H1 (cell line): ENCODE measurements around the gene GATA5. TPM values are rescaled to one million over a fixed set of nuclear protein-coding genes. Genes with fewer than 3 reads are reported as not detected.

Experiments used
- CTCF ChIA-PET: fragments of 300-600 bp; sonication (Branson Sonifier 250); formaldehyde crosslinking; loops from one replicate; lab custom pipeline; 2021; ENCODE audit not compliant: partially characterized antibody; lab: Charles Lee
- POLR2A ChIA-PET: fragments of 300-600 bp; sonication (Branson Sonifier 250); formaldehyde crosslinking; loops from one replicate; lab custom pipeline; 2021; ENCODE audit warnings: inconsistent platforms; ENCODE audit not compliant: partially characterized antibody; lab: Charles Lee
- DNase-seq, 2 experiments: peaks; one replicate each; pipeline versions ENCODE4 v3.0.0 to v3.0.0-alpha.2; 2010 to 2022; ENCODE audit warnings: low spot score in 2 of 2, low read depth in 1 of 2, mixed read lengths in 1 of 2
- FAIRE-seq: peaks from 2 replicates; lab custom pipeline; 2011; peaks lifted over from hg19 to GRCh38; lab: Jason Lieb, UNC
- H2AFZ ChIP-seq: 2 replicates; pipeline ENCODE4 v1.8.1; 2012; ENCODE audit warnings: low read length, inconsistent platforms
- H2AK5ac ChIP-seq: 2 replicates; pipeline ENCODE4 v1.6.1; 2013; ENCODE audit warnings: low read depth, low read length
- H2BK120ac ChIP-seq: replicated peaks from 2 replicates; pipeline ENCODE3; 2013; ENCODE audit warnings: low read depth, low read length, inconsistent platforms
- H2BK12ac ChIP-seq: 2 replicates; pipeline ENCODE4 v1.6.1; 2013; ENCODE audit warnings: low read depth, low read length
- H2BK15ac ChIP-seq: 2 replicates; pipeline ENCODE4 v1.6.1; 2013; ENCODE audit warnings: low read length
- H2BK20ac ChIP-seq: 2 replicates; pipeline ENCODE4 v1.6.1; 2013; ENCODE audit warnings: low read length
- H2BK5ac ChIP-seq: 2 replicates; pipeline ENCODE4 v1.6.1; 2013; ENCODE audit warnings: low read depth, low read length
- H3K14ac ChIP-seq: 2 replicates; pipeline ENCODE4 v1.6.1; 2013; ENCODE audit warnings: inconsistent platforms; ENCODE audit not compliant: insufficient read length
- H3K18ac ChIP-seq: 2 replicates; pipeline ENCODE4 v1.6.1; 2013; ENCODE audit warnings: low read length; ENCODE audit errors: extremely low read depth
- H3K23ac ChIP-seq: 2 replicates; pipeline ENCODE4 v1.6.1; 2013; ENCODE audit warnings: inconsistent platforms; ENCODE audit not compliant: insufficient read length
- H3K23me2 ChIP-seq: 2 replicates; pipeline ENCODE4 v1.6.1; 2013; ENCODE audit warnings: low read depth, low read length
- H3K27ac ChIP-seq: 2 replicates; pipeline ENCODE4 v1.6.1; 2011; ENCODE audit warnings: low read depth, low read length, inconsistent platforms
- H3K27me3 ChIP-seq, 4 experiments: replicated peaks in 1 of 4; 1 replicate in 1 of 4; 2 replicates in 3 of 4; pipeline versions ENCODE4 v1.6.1 to v1.8.1; 2011 to 2013; ENCODE audit warnings: low read length in 3 of 4, mild to moderate bottlenecking in 3 of 4, inconsistent platforms in 2 of 4, mixed read lengths in 2 of 4, moderate library complexity in 1 of 4; ENCODE audit not compliant: control insufficient read depth in 3 of 4, insufficient read depth in 3 of 4; ENCODE audit errors: extremely low read depth in 1 of 4
- H3K36me3 ChIP-seq, 4 experiments: 2 replicates each; pipeline versions ENCODE4 v1.6.1 to v1.8.1; 2011 to 2013; ENCODE audit warnings: mild to moderate bottlenecking in 4 of 4, low read length in 3 of 4, moderate library complexity in 2 of 4, control low read depth in 1 of 4, inconsistent platforms in 1 of 4; ENCODE audit not compliant: insufficient read depth in 4 of 4, control insufficient read depth in 2 of 4
- H3K4ac ChIP-seq: replicated peaks from 2 replicates; pipeline ENCODE3; 2013; ENCODE audit warnings: low read length, low read depth, mixed read lengths, inconsistent platforms; ENCODE audit not compliant: insufficient read length
- H3K4me1 ChIP-seq, 4 experiments: replicated peaks in 1 of 4; 1 replicate in 1 of 4; 2 replicates in 3 of 4; pipeline versions ENCODE4 v1.6.1 to v1.8.1; 2011 to 2013; ENCODE audit warnings: low read length in 3 of 4, inconsistent platforms in 2 of 4, mixed read lengths in 1 of 4; ENCODE audit not compliant: insufficient read depth in 4 of 4, control insufficient read depth in 3 of 4
- H3K4me2 ChIP-seq, 2 experiments: 2 replicates each; pipeline versions ENCODE4 v1.6.1 to v1.8.1; 2011 to 2013; ENCODE audit warnings: low read depth in 2 of 2, low read length in 2 of 2, control low read depth in 1 of 2, inconsistent platforms in 1 of 2, mild to moderate bottlenecking in 1 of 2; ENCODE audit not compliant: insufficient read depth in 1 of 2
- H3K4me3 ChIP-seq, 4 experiments: fragments of 200-600, 300-600 bp in 1 of 4; sonication (generic), shearing (Covaris generic), sonication (Bioruptor Twin) in 1 of 4; 2 replicates each; pipeline versions ENCODE4 v1.5.1 to v1.8.1; 2011 to 2016; ENCODE audit warnings: low read length in 4 of 4, low read depth in 3 of 4, control low read depth in 2 of 4, inconsistent platforms in 2 of 4, mild to moderate bottlenecking in 2 of 4, mixed read lengths in 1 of 4, moderate library complexity in 1 of 4; ENCODE audit not compliant: insufficient read depth in 2 of 4; ENCODE audit errors: extremely low read depth in 1 of 4
- H3K56ac ChIP-seq: replicated peaks from 2 replicates; pipeline ENCODE3; 2013; ENCODE audit warnings: low read depth, mild to moderate bottlenecking, mixed read lengths, low read length, inconsistent platforms; ENCODE audit not compliant: insufficient read length
- H3K79me1 ChIP-seq: 2 replicates; pipeline ENCODE4 v1.6.1; 2013; ENCODE audit warnings: low read depth, low read length, control low read depth
- H3K79me2 ChIP-seq, 2 experiments: 2 replicates each; pipeline versions ENCODE4 v1.6.1 to v1.8.1; 2012 to 2013; ENCODE audit warnings: low read length in 2 of 2, mild to moderate bottlenecking in 2 of 2, inconsistent platforms in 1 of 2; ENCODE audit not compliant: insufficient read depth in 2 of 2, control insufficient read depth in 1 of 2
- H3K9ac ChIP-seq, 4 experiments: replicated peaks in 1 of 4; 1 replicate in 1 of 4; 2 replicates in 3 of 4; pipeline versions ENCODE4 v1.6.1 to v1.8.1; 2011 to 2013; ENCODE audit warnings: low read depth in 3 of 4, low read length in 3 of 4, control low read depth in 2 of 4, mild to moderate bottlenecking in 2 of 4, moderate library complexity in 2 of 4, inconsistent platforms in 1 of 4; ENCODE audit errors: extremely low read depth in 1 of 4
- H3K9me3 ChIP-seq, 2 experiments: 2 replicates each; pipeline versions ENCODE4 v1.6.1 to v1.8.1; 2012 to 2013; ENCODE audit warnings: mild to moderate bottlenecking in 2 of 2, moderate library complexity in 2 of 2, control low read depth in 1 of 2, inconsistent platforms in 1 of 2, low read depth in 1 of 2, low read length in 1 of 2, mixed read lengths in 1 of 2; ENCODE audit not compliant: insufficient read depth in 2 of 2
- H4K20me1 ChIP-seq, 2 experiments: replicated peaks in 1 of 2; 2 replicates each; pipeline versions ENCODE3 to v1.8.1; 2011 to 2013; ENCODE audit warnings: inconsistent platforms in 2 of 2, low read length in 2 of 2, mild to moderate bottlenecking in 1 of 2; ENCODE audit not compliant: insufficient read depth in 2 of 2, control insufficient read depth in 1 of 2
- H4K5ac ChIP-seq: 2 replicates; pipeline ENCODE4 v1.6.1; 2013; ENCODE audit warnings: low read length, low read depth, mixed read lengths, inconsistent platforms; ENCODE audit not compliant: insufficient read length
- H4K8ac ChIP-seq: 2 replicates; pipeline ENCODE4 v1.8.0; 2013; ENCODE audit warnings: mild to moderate bottlenecking, moderate library complexity, low read length, inconsistent platforms; ENCODE audit not compliant: insufficient read depth; ENCODE audit errors: extremely low read depth
- H4K91ac ChIP-seq: replicated peaks from 2 replicates; pipeline ENCODE3; 2013; ENCODE audit warnings: low read length, mixed read lengths, inconsistent platforms; ENCODE audit not compliant: insufficient read length
- CTBP2 ChIP-seq: IDR thresholded peaks from 2 replicates; pipeline ENCODE4 v1.7.0; 2011; ENCODE audit warnings: borderline replicate concordance, mild to moderate bottlenecking, moderate library complexity, mixed read lengths, low read length; ENCODE audit not compliant: insufficient read depth, insufficient read length
- EGR1 ChIP-seq: IDR thresholded peaks from 2 replicates; pipeline ENCODE4 v1.6.1; 2011; ENCODE audit warnings: low read depth, low read length, borderline replicate concordance
- HDAC2 ChIP-seq, 2 experiments: fragments of 300-600 bp in 1 of 2; sonication (generic) in 1 of 2; IDR thresholded peaks; 2 replicates each; pipeline ENCODE4 v1.6.1; 2011 to 2012; ENCODE audit warnings: low read depth in 2 of 2, low read length in 2 of 2, mild to moderate bottlenecking in 2 of 2, moderate library complexity in 2 of 2, borderline replicate concordance in 1 of 2, inconsistent platforms in 1 of 2
- HDAC6 ChIP-seq: IDR thresholded peaks from one replicate; pipeline ENCODE4 v1.7.1; 2012; ENCODE audit warnings: low read depth, mild to moderate bottlenecking, inconsistent platforms, low read length, moderate library complexity
- NRF1 ChIP-seq: IDR thresholded peaks from 2 replicates; pipeline ENCODE4 v1.6.1; 2011; ENCODE audit warnings: mild to moderate bottlenecking, low read depth, low read length, improper control_type of control experiment
- PHF8 ChIP-seq: fragments of 200-600 bp; sonication (generic); conservative IDR thresholded peaks from 2 replicates; pipeline ENCODE4 v1.7.1; 2012; ENCODE audit warnings: low read depth, mild to moderate bottlenecking, inconsistent platforms, low read length, moderate library complexity
- RFX5 ChIP-seq: IDR thresholded peaks from 2 replicates; pipeline ENCODE4 v1.6.1; 2011; ENCODE audit warnings: low read depth, low read length, improper control_type of control experiment, borderline replicate concordance
- TAF1 ChIP-seq: IDR thresholded peaks from 2 replicates; pipeline ENCODE4 v1.6.1; 2011; ENCODE audit warnings: mild to moderate bottlenecking, low read depth, low read length
- TAF7 ChIP-seq: optimal IDR thresholded peaks from 2 replicates; pipeline ENCODE3; 2011; ENCODE audit warnings: low read depth, mild to moderate bottlenecking, inconsistent platforms, low read length, moderate library complexity, borderline replicate concordance
- TCF12 ChIP-seq: IDR thresholded peaks from 2 replicates; pipeline ENCODE4 v1.6.1; 2011; ENCODE audit warnings: low read depth, mild to moderate bottlenecking, low read length
- YY1 ChIP-seq: IDR thresholded peaks from 2 replicates; pipeline ENCODE4 v1.6.1; 2011; ENCODE audit warnings: low read depth, mild to moderate bottlenecking, low read length
- WGBS, 2 experiments: shearing (Covaris generic) in 1 of 2; methylation state at CpG; one replicate each; pipeline versions ENCODE4 v1.1.6 to v1.1.7; 2013 to 2015; ENCODE audit warnings: low lambda C conversion rate in 2 of 2, mixed read lengths in 2 of 2, inconsistent platforms in 1 of 2, low coverage in 1 of 2, missing lambda C conversion rate in 1 of 2; ENCODE audit not compliant: insufficient replicate concordance in 2 of 2, insufficient coverage in 1 of 2, insufficient read length in 1 of 2; ENCODE audit errors: extremely low coverage in 1 of 2, missing lambda C conversion rate in 1 of 2; 5-methylcytosine and 5-hydroxymethylcytosine counted together
- polyA plus RNA-seq, 7 experiments: library from polyadenylated mRNA; depleted of rRNA in 3 of 7; stranded (reverse) in 5 of 7; unstranded in 2 of 7; fragments of >200 nt in 5 of 7; fragments of 200-250 nt in 2 of 7; gene quantifications; 1 replicate in 5 of 7; 2 replicates in 1 of 7; 4 replicates in 1 of 7; pipeline versions ENCODE4 v1.2.1 to v1.2.3, GENCODE V29; 2011 to 2013; ENCODE audit warnings: missing spikeins in 2 of 7, mixed read lengths in 2 of 7
- total RNA-seq: library from RNA; stranded (reverse); fragmentation: NEBNext Ultra II Directional; extraction: Animal tissue kit (Norgen Biotek cat#: 25700); gene quantifications from 2 replicates; pipeline ENCODE4 v1.2.1, GENCODE V29; 2021
- TF ChIP-seq, protein P1 (sequence below): IDR thresholded peaks from 2 replicates; pipeline ENCODE4 v1.6.1; 2012; ENCODE audit warnings: low read length, inconsistent platforms

GATA5 gene
- total and polyA plus RNA-seq, 2 of the 8 experiments (the other 6 are each of a cell fraction or from before 2014, with no cell fraction given) = 0.08 to 0.11 TPM

DNA sequence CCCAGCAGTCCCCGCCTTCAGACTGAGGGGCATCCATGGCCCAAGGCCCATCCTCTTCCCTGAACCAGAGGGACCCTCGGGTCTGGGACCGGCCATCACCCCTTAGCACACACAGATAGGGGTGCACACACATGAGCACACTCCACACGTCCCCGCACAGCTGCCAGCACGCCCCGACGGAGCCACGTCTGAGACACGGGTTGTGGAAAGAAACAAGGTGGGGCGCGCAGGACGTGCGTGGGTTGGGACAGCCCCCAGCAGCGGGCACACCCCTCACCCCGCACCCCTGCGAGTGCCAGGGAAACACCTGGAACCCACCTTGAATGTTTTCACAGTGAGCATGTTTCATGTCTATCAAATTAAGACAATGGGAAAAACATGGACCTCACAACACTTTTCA is 6.4 kb downstream of the GATA5 start:
- FAIRE-seq = no peak
- H3K56ac ChIP-seq = no peak overlapping the region

More for the DNA sequence above, 6.4 kb downstream of the GATA5 start:
- H3K79me2 ChIP-seq = no peaks in the 10 kb centered on the region
- H3K4me2 ChIP-seq = no peak overlapping the region
- H3K9ac ChIP-seq = no peak overlapping the region
- H4K20me1 ChIP-seq = peaks cover 0 to 3% of the 10 kb centered on the region in 2 experiments
- DNase-seq = no peak
- H2BK5ac ChIP-seq = no peak overlapping the region
- H3K23me2 ChIP-seq = peaks cover 3% of the 10 kb centered on the region; the same call in 1 of the 2 replicates
- 84% methylated on average over 17 of the region's 17 CpGs; no CpG with 5 or more reads in 1 of the 2 experiments for WGBS, 2 experiments
- no peak overlapping the region for H3K4ac ChIP-seq
- peaks cover 0 to 10% (median 0%) of the 10 kb centered on the region in 4 experiments; a peak in 3 of 7 replicates for H3K4me1 ChIP-seq
- H2BK120ac ChIP-seq = no peak overlapping the region
- H3K27ac ChIP-seq = no peak overlapping the region
- H3K14ac ChIP-seq = no peak overlapping the region
- no peak overlapping the region for H4K91ac ChIP-seq
- no peak overlapping the region for H4K8ac ChIP-seq
- ChIA-PET POLR2A (interaction anchor here (2.1 kb wide), 1 partner anchor 11 kb away, joined by 5 read pairs; no protein-coding TSS in a partner anchor), CTCF (interaction anchor here (1.1 to 1.4 kb wide), 3 partner anchors 9 to 60 kb away, joined by 3 to 6 read pairs (median 4); no protein-coding TSS in a partner anchor)
- H2BK12ac ChIP-seq = 0 out of 2 replicates have a peak overlapping the region, but pooled peaks have one; percentile 9
- H3K79me1 ChIP-seq = no peaks in the 10 kb centered on the region
- no peak overlapping the region for H2BK20ac ChIP-seq
- no peaks in the 10 kb centered on the region for H3K9me3 ChIP-seq
- H3K18ac ChIP-seq = no peak overlapping the region
- no peaks in the 10 kb centered on the region for H3K36me3 ChIP-seq
- H4K5ac ChIP-seq = no peak overlapping the region
- no peak overlapping the region for H2AK5ac ChIP-seq
- peaks cover 11 to 23% (median 19%) of the 10 kb centered on the region in 4 experiments for H3K27me3 ChIP-seq
- no peak overlapping the region for H2AFZ ChIP-seq
- H3K23ac ChIP-seq = no peak overlapping the region
- TF ChIP-seq RFX5 (no peak), TAF7 (no peak), EGR1 (no peak), TAF1 (no peak), YY1 (no peak), TCF12 (no peak), HDAC6 (no peak), HDAC2 (IDR thresholded peaks at IDR 0.05; ENCODE audit: borderline replicate concordance in 1 of 2, low read depth in 2 of 2, low read length in 2 of 2) (no peak), PHF8 (no peak), CTBP2 (no peak), NRF1 (no peak)
- TF ChIP-seq, protein P1, sequence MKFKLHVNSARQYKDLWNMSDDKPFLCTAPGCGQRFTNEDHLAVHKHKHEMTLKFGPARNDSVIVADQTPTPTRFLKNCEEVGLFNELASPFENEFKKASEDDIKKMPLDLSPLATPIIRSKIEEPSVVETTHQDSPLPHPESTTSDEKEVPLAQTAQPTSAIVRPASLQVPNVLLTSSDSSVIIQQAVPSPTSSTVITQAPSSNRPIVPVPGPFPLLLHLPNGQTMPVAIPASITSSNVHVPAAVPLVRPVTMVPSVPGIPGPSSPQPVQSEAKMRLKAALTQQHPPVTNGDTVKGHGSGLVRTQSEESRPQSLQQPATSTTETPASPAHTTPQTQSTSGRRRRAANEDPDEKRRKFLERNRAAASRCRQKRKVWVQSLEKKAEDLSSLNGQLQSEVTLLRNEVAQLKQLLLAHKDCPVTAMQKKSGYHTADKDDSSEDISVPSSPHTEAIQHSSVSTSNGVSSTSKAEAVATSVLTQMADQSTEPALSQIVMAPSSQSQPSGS = no peak
- H3K4me3 ChIP-seq = no peak overlapping the region
- H2BK15ac ChIP-seq = no peak overlapping the region
